Ishikawa (cell line): ENCODE results near the gene PMM1.

ENCODE experiments used
- CEBPB ChIP-seq: IDR thresholded peaks from 2 replicates; pipeline ENCODE4 v1.6.1; 2012
- CREB1 ChIP-seq: IDR thresholded peaks from 2 replicates; pipeline ENCODE4 v1.6.1; 2012; ENCODE audit warnings: low read depth
- EGR1 ChIP-seq: IDR thresholded peaks from 2 replicates; pipeline ENCODE4 v1.6.1; 2012
- EP300 ChIP-seq: IDR thresholded peaks from 2 replicates; pipeline ENCODE4 v1.6.1; 2012; ENCODE audit warnings: borderline replicate concordance
- FOXM1 ChIP-seq: IDR thresholded peaks from 2 replicates; pipeline ENCODE4 v1.6.1; 2012; ENCODE audit warnings: low read depth, borderline replicate concordance
- NFIC ChIP-seq: IDR thresholded peaks from 2 replicates; pipeline ENCODE4 v1.6.1; 2012
- RAD21 ChIP-seq: IDR thresholded peaks from 2 replicates; pipeline ENCODE4 v1.6.1; 2012; ENCODE audit warnings: low read depth
- TAF1 ChIP-seq: IDR thresholded peaks from 2 replicates; pipeline ENCODE4 v1.6.1; 2012; ENCODE audit warnings: low read depth, mild to moderate bottlenecking
- TCF12 ChIP-seq: IDR thresholded peaks from 2 replicates; pipeline ENCODE4 v1.6.1; 2012; ENCODE audit warnings: low read depth
- TEAD4 ChIP-seq: IDR thresholded peaks from 2 replicates; pipeline ENCODE4 v1.6.1; 2012
- YY1 ChIP-seq: IDR thresholded peaks from 2 replicates; pipeline ENCODE4 v1.6.1; 2012; ENCODE audit warnings: low read depth
- ZBTB7A ChIP-seq: IDR thresholded peaks from 2 replicates; pipeline ENCODE4 v1.6.1; 2012; ENCODE audit warnings: low read depth
- TF ChIP-seq, protein P1 (sequence below): IDR thresholded peaks from 2 replicates; pipeline ENCODE4 v1.6.1; 2012
- TF ChIP-seq, protein P2 (sequence below): IDR thresholded peaks from 2 replicates; pipeline ENCODE4 v1.6.1; 2012
- TF ChIP-seq, protein P3 (sequence below): IDR thresholded peaks from 2 replicates; pipeline ENCODE4 v1.6.1; 2012; ENCODE audit warnings: low read depth, mild to moderate bottlenecking

The PMM1 gene

DNA sequence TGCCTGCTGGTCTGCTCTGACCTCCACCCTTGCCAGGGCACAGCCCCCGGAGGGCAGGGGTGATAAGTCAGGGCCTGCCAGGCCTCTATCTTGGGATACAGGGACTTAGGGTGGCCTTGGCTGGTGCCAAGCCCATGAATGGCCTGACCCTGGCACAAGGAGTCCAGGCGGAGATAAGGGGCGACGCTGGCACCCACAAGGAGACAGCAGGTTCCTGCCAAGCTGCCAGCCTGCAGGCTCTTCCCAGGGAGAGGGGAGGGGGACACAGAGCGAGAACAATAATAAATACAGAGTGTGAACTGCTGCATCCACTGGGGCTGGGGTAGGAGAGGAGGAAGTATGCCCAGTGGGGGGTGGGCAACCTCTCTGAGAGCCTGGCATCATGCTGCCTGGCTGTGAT, 27.9 kb downstream of the PMM1 start:
- TF ChIP-seq TCF12 (no peak), ZBTB7A (no peak), CREB1 (no peak), YY1 (no peak), FOXM1 (no peak), TEAD4 (no peak)
- TF ChIP-seq, protein P1, sequence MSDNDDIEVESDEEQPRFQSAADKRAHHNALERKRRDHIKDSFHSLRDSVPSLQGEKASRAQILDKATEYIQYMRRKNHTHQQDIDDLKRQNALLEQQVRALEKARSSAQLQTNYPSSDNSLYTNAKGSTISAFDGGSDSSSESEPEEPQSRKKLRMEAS = no peak

- TF ChIP-seq, protein P1 = no peak
Measured at GRCh38 chr22:41561335-41561734, 28.3 kb downstream of the PMM1 start.

DNA sequence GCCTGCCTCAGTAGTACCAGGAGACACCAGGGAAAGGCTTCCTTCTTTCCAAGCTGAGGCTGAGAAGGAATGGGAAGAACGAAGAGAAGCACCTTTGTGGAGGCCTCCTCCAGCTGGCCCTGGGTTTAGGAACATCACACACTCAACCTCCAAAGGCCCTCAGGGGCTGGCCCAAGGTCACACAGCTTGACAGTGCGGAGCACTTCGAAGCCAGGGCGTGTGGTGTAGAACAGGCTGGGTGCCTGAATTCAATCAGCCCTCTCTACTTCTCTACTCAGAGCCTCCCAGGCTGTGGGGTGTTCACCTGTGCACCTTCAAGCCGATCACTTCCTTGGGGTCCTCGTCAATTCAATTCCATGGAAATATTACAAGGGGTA, 29.6 kb downstream of the PMM1 start:
- TF ChIP-seq CREB1 = no peak
- no peak for TF ChIP-seq EP300
- no peak for TF ChIP-seq TAF1
- TF ChIP-seq TEAD4 = no peak
- TF ChIP-seq, protein P1 = no peak
- no peak for TF ChIP-seq YY1
- no peak for TF ChIP-seq NFIC
- no peak for TF ChIP-seq ZBTB7A
- no peak for TF ChIP-seq CEBPB
- TF ChIP-seq FOXM1 = no peak
- TF ChIP-seq RAD21 = no peak
- TF ChIP-seq TCF12 = no peak
- TF ChIP-seq, protein P2, sequence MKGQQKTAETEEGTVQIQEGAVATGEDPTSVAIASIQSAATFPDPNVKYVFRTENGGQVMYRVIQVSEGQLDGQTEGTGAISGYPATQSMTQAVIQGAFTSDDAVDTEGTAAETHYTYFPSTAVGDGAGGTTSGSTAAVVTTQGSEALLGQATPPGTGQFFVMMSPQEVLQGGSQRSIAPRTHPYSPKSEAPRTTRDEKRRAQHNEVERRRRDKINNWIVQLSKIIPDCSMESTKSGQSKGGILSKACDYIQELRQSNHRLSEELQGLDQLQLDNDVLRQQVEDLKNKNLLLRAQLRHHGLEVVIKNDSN = no peak
- TF ChIP-seq, protein P3, sequence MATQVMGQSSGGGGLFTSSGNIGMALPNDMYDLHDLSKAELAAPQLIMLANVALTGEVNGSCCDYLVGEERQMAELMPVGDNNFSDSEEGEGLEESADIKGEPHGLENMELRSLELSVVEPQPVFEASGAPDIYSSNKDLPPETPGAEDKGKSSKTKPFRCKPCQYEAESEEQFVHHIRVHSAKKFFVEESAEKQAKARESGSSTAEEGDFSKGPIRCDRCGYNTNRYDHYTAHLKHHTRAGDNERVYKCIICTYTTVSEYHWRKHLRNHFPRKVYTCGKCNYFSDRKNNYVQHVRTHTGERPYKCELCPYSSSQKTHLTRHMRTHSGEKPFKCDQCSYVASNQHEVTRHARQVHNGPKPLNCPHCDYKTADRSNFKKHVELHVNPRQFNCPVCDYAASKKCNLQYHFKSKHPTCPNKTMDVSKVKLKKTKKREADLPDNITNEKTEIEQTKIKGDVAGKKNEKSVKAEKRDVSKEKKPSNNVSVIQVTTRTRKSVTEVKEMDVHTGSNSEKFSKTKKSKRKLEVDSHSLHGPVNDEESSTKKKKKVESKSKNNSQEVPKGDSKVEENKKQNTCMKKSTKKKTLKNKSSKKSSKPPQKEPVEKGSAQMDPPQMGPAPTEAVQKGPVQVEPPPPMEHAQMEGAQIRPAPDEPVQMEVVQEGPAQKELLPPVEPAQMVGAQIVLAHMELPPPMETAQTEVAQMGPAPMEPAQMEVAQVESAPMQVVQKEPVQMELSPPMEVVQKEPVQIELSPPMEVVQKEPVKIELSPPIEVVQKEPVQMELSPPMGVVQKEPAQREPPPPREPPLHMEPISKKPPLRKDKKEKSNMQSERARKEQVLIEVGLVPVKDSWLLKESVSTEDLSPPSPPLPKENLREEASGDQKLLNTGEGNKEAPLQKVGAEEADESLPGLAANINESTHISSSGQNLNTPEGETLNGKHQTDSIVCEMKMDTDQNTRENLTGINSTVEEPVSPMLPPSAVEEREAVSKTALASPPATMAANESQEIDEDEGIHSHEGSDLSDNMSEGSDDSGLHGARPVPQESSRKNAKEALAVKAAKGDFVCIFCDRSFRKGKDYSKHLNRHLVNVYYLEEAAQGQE = no peak
- no peak for TF ChIP-seq EGR1

DNA sequence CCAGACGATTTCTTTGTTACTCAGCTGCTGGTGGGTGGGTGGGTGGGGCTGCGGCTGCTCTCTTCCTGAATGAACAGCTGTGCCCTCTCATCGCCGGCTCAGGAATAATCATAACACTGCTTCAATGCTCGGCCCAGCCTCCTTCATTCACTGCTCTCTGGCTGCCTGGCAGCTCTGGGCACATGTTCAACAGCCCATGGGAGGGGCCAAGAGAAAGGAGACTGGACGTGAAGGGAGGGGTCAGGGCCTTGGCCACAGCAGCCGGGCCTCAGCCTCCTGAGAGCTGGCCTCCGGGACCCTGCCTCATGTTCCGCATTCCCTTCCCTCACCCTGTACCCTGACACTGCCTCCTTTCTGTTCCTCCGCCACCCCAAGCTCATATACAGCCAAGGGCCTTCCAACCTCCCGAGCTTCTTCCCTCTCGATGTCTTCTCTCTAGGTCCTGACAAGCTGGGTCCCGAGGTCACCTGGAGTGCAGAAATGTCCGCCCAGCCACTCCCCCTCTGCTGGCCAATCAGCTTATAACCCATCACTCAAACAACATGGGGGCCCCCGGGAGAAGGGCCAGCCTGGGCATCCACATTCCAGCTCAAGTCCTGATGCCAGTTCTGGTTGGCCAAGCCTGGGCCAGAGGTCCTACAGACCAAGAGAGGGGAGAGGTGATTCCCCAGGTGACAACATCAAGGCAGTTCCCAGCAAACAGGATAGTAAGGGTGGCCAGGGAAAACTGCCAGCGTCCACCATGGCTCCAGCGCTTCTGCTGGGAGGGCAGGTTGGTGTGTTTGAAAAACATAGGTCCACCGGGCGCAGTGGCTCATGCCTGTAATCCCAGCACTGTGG, 32.0 kb downstream of the PMM1 start:
- TF ChIP-seq CEBPB (no peak), FOXM1 (no peak), EP300 (no peak), TCF12 (no peak), EGR1 (no peak), YY1 (no peak)
- TF ChIP-seq, protein P1 = peak; percentile 69
- TF ChIP-seq, protein P2 = peak; percentile 30; the same call in 1 of the 2 replicates

GRCh38 chr22:41556561-41556960, 33.1 kb downstream of the PMM1 start:
- no peak for TF ChIP-seq NFIC
- TF ChIP-seq FOXM1 = no peak
- TF ChIP-seq CREB1 = no peak
- TF ChIP-seq YY1 = no peak
- no peak for TF ChIP-seq EP300
- no peak for TF ChIP-seq TAF1
- TF ChIP-seq, protein P2 = no peak
- TF ChIP-seq EGR1 = no peak
- no peak for TF ChIP-seq RAD21

- TF ChIP-seq, protein P2 = no peak
- TF ChIP-seq CREB1 (no peak), RAD21 (no peak), EGR1 (no peak), ZBTB7A (no peak), CEBPB (no peak), TAF1 (no peak), YY1 (no peak), TCF12 (no peak)
- TF ChIP-seq, protein P1 = no peak
Measured at GRCh38 chr22:41555325-41555982, 34.2 kb downstream of the PMM1 start.
